Tibial nerve (tissue), 4 donors: ENCODE data around the gene TMEM52B. TPM values are rescaled to one million over a fixed set of nuclear protein-coding genes. Genes with fewer than 3 reads are reported as not detected.
A peak's percentile ranks its signal among the peaks of the same experiment; 100 is the strongest.

ENCODE experiments used
- DNase-seq, 2 donors: peaks; one replicate each; pipeline ENCODE4 v3.0.0-alpha.2; 2019; ENCODE audit warnings: low spot score in 2 of 2
- H3K27ac ChIP-seq, 4 donors: fragments of 200-600 bp; sonication (generic) in 3 of 4; one replicate each; pipeline ENCODE4 v1.5.1; 2017 to 2019; ENCODE audit warnings: mild to moderate bottlenecking in 1 of 4
- H3K27me3 ChIP-seq, 2 donors: fragments of 200-600 bp; sonication (generic) in 1 of 2; one replicate each; pipeline versions ENCODE4 v1.5.1 to v1.6.0; 2017 to 2019
- H3K36me3 ChIP-seq, 3 donors: fragments of 200-600 bp; sonication (generic); one replicate each; pipeline ENCODE4 v1.5.1; 2018 to 2019
- H3K4me1 ChIP-seq, 4 donors: fragments of 200-600 bp; sonication (generic) in 3 of 4; one replicate each; pipeline ENCODE4 v1.5.1; 2017 to 2019
- H3K4me3 ChIP-seq, 4 donors: fragments of 200-600 bp; sonication (generic) in 3 of 4; one replicate each; pipeline ENCODE4 v1.5.1; 2017 to 2019; ENCODE audit warnings: mild to moderate bottlenecking in 1 of 4, moderate library complexity in 1 of 4
- H3K9me3 ChIP-seq, 4 donors: fragments of 200-600 bp; sonication (generic) in 3 of 4; one replicate each; pipeline ENCODE4 v1.5.1; 2017 to 2019
- CTCF ChIP-seq, 5 experiments: fragments of 200-600 bp in 3 of 5; fragments of 450-650 bp in 2 of 5; sonication (generic) in 3 of 5; IDR thresholded peaks; one replicate each; pipeline ENCODE4 v1.5.1; 2016 to 2019; ENCODE audit warnings: antibody characterized with exemption in 5 of 5, mild to moderate bottlenecking in 3 of 5, moderate library complexity in 2 of 5
- EP300 ChIP-seq, 2 donors: sonication (generic); formaldehyde crosslinking; IDR thresholded peaks; one replicate each; pipeline ENCODE4 v1.6.1; 2017; ENCODE audit warnings: antibody characterized with exemption in 2 of 2, mild to moderate bottlenecking in 1 of 2
- POLR2A ChIP-seq, 2 donors: fragments of 450-650 bp; IDR thresholded peaks; one replicate each; pipeline ENCODE4 v1.6.1; 2017; ENCODE audit warnings: antibody characterized with exemption in 2 of 2, mild to moderate bottlenecking in 2 of 2, moderate library complexity in 2 of 2
- WGBS, 2 donors: methylation state at CpG; one replicate each; pipeline ENCODE4 v1.1.5; 2018; 5-methylcytosine and 5-hydroxymethylcytosine counted together
- total RNA-seq, 4 donors: library from RNA; depleted of rRNA; stranded (reverse); fragments of >200 nt; gene quantifications; one replicate each; pipeline ENCODE4 v1.1.0, GENCODE V29; 2016

The TMEM52B gene
- total RNA-seq, 4 donors from 2014 or later = 0.21 TPM; not detected in 3

GRCh38 chr12:10136637-10137205 is 42.1 kb upstream of the TMEM52B start:
- TF ChIP-seq EP300 (IDR thresholded peaks at IDR 0.05) = no peak
- no peak for TF ChIP-seq POLR2A (IDR thresholded peaks at IDR 0.05)
- TF ChIP-seq CTCF (IDR thresholded peaks at IDR 0.05) = no peak
- H3K27ac ChIP-seq = no peak overlapping the region
- no peak for DNase-seq
- H3K4me3 ChIP-seq = no peak overlapping the region
- no peaks in the 10 kb centered on the region for H3K9me3 ChIP-seq
- H3K36me3 ChIP-seq = no peaks in the 10 kb centered on the region
- H3K4me1 ChIP-seq = no peaks in the 10 kb centered on the region
- no peaks in the 10 kb centered on the region for H3K27me3 ChIP-seq
- WGBS, 2 donors = 74 to 81% methylated on average over 13 of the region's 13 CpGs

- TF ChIP-seq POLR2A (IDR thresholded peaks at IDR 0.05) = no peak
- peak; percentile 27 to 79 (median 39) for TF ChIP-seq CTCF (IDR thresholded peaks at IDR 0.05)
- no peak for TF ChIP-seq EP300 (IDR thresholded peaks at IDR 0.05)
- DNase-seq = peak in 1 of 2 donors; percentile 40
- 14 to 17% methylated on average over 2 of the region's 2 CpGs for WGBS, 2 donors
These were observed 38.8 kb upstream of the TMEM52B start for GRCh38 chr12:10140001-10140400.

GRCh38 chr12:10142976-10143589 is 35.7 kb upstream of the TMEM52B start:
- Histone ChIP-seq H3K27ac (no peak overlapping the region), H3K27me3 (no peaks in the 10 kb centered on the region), H3K4me3 (no peak overlapping the region), H3K4me1 (no peaks in the 10 kb centered on the region), H3K9me3 (no peaks in the 10 kb centered on the region), H3K36me3 (no peaks in the 10 kb centered on the region)
- no peak for DNase-seq
- no peak for TF ChIP-seq EP300 (IDR thresholded peaks at IDR 0.05)
- TF ChIP-seq POLR2A (IDR thresholded peaks at IDR 0.05) = no peak
- TF ChIP-seq CTCF (IDR thresholded peaks at IDR 0.05) = no peak
- WGBS, 2 donors = 0 to 2% methylated on average over 1 of the region's 1 CpG

More at GRCh38 chr12:10140001-10140400, 38.8 kb upstream of the TMEM52B start:
- no peaks in the 10 kb centered on the region for H3K36me3 ChIP-seq
- H3K27me3 ChIP-seq = no peaks in the 10 kb centered on the region
- H3K4me1 ChIP-seq = no peaks in the 10 kb centered on the region
- no peak overlapping the region for H3K4me3 ChIP-seq
- H3K27ac ChIP-seq = no peak overlapping the region
- H3K9me3 ChIP-seq = no peaks in the 10 kb centered on the region

GRCh38 chr12:10147714-10148403 is 31.0 kb upstream of the TMEM52B start:
- no peak for TF ChIP-seq EP300 (IDR thresholded peaks at IDR 0.05)
- no peak for TF ChIP-seq POLR2A (IDR thresholded peaks at IDR 0.05)
- TF ChIP-seq CTCF (IDR thresholded peaks at IDR 0.05) = no peak
- 89 to 91% methylated on average over 5 of the region's 5 CpGs for WGBS, 2 donors
- Histone ChIP-seq H3K4me1 (peaks cover 0 to 4% (median 1%) of the 10 kb centered on the region in 4 donors), H3K9me3 (no peaks in the 10 kb centered on the region), H3K4me3 (no peak overlapping the region), H3K27me3 (no peaks in the 10 kb centered on the region), H3K36me3 (no peaks in the 10 kb centered on the region), H3K27ac (no peak overlapping the region)
- DNase-seq = no peak

- 71 to 78% methylated on average over 2 of the region's 2 CpGs for WGBS, 2 donors
- no peaks in the 10 kb centered on the region for H3K36me3 ChIP-seq
- H3K27me3 ChIP-seq = no peaks in the 10 kb centered on the region
- H3K27ac ChIP-seq = no peak overlapping the region
- H3K4me1 ChIP-seq = peaks cover 0 to 6% (median 3%) of the 10 kb centered on the region in 4 donors
- no peak overlapping the region for H3K4me3 ChIP-seq
- H3K9me3 ChIP-seq = no peaks in the 10 kb centered on the region
- TF ChIP-seq CTCF (IDR thresholded peaks at IDR 0.05) (no peak), EP300 (IDR thresholded peaks at IDR 0.05) (no peak), POLR2A (IDR thresholded peaks at IDR 0.05) (no peak)
- no peak for DNase-seq
These were observed 27.2 kb upstream of the TMEM52B start for GRCh38 chr12:10151621-10152020.
